ENCODE results near the gene CCDC61.

Gene CCDC61, protein sequence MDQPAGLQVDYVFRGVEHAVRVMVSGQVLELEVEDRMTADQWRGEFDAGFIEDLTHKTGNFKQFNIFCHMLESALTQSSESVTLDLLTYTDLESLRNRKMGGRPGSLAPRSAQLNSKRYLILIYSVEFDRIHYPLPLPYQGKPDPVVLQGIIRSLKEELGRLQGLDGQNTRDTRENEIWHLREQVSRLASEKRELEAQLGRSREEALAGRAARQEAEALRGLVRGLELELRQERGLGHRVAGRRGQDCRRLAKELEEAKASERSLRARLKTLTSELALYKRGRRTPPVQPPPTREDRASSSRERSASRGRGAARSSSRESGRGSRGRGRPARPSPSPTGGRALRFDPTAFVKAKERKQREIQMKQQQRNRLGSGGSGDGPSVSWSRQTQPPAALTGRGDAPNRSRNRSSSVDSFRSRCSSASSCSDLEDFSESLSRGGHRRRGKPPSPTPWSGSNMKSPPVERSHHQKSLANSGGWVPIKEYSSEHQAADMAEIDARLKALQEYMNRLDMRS

GRCh38 chr19:45994998-45995714 is at the start of gene CCDC61:
Gene CCDC61, plus strand, starts transcription at chr19:45995467. Its CDS starts 7,552 bp downstream, at chr19:46003019.
- peak within 1 kb of the TSS; percentile 91 for H3K4me3 ChIP-seq (ENCODE audit: low read depth, low read length)

GRCh38 chr19:45947926-45948325 is 47.3 kb upstream of the CCDC61 start:
- no peak overlapping the region for H3K4me3 ChIP-seq (ENCODE audit: low read depth, low read length)

DNA sequence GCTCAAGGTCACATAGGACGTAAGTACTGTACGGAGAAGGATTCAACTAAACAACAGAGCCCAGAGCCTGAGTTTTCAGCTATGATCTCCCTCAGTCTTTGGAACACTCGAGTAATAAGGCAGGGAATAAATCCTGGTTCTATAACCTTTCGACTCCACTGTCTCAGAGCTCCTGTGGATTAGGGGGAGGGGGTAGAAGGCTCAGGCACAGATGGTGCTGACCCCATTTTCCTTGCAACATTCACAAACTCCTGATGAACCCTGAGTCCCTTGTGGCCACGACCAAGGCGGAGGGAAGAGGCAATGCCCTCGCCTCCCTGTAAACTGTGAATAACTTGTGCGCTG is 43.0 kb upstream of the CCDC61 start:
- H3K4me3 ChIP-seq (ENCODE audit: low read depth, low read length) = no peak overlapping the region

GRCh38 chr19:45952686-45953505 is 42.4 kb upstream of the CCDC61 start:
- peak overlapping the region; percentile 70 for H3K4me3 ChIP-seq (ENCODE audit: low read depth, low read length)

DNA sequence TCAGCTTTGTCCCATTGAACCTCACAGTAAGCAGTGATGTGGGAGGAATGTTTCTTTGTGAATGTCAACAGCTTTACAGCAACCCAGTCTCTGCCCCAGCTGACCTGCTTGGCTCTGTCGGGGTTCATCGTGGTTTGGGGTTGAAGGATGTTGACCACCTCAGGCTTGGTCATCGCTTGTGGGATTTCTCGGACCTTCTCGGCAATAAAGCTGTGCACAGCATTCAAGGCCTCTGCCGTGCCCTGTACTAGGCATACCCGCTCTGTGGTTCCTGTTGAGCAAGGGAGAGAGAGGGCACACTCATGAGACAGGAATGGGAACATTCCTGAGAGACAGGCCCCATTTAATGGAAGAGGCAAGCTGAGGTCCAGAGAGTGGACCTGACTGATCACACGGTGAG is 41.6 kb upstream of the CCDC61 start:
- no peak overlapping the region for H3K4me3 ChIP-seq (ENCODE audit: low read depth, low read length)

DNA sequence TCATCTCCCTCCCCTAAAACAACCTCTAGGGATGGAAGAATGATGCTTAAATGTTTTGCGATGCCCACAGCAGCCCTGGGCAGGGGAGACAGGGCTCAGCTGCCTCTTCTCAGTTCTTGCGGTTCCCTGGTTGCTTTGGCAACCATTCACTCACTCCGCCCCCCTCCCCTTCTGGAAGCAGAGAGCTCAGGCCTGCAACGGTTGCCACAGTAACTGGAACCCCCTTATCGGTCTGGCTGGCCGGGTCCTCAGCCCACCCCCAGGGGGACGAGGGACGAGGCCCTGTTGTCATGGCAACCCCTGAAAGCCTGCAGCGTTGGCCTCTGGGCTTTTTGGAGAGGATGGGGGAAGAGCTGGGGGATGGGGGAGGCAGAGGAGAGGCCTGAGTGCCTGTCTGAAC is 41.1 kb upstream of the CCDC61 start:
- no peak overlapping the region for H3K4me3 ChIP-seq (ENCODE audit: low read depth, low read length)

- H3K4me3 ChIP-seq (ENCODE audit: low read depth, low read length) = no peak overlapping the region
Measured at GRCh38 chr19:45955905-45956608, 39.2 kb upstream of the CCDC61 start.

GRCh38 chr19:45958320-45958719 is 36.9 kb upstream of the CCDC61 start:
- no peak overlapping the region for H3K4me3 ChIP-seq (ENCODE audit: low read depth, low read length)

DNA sequence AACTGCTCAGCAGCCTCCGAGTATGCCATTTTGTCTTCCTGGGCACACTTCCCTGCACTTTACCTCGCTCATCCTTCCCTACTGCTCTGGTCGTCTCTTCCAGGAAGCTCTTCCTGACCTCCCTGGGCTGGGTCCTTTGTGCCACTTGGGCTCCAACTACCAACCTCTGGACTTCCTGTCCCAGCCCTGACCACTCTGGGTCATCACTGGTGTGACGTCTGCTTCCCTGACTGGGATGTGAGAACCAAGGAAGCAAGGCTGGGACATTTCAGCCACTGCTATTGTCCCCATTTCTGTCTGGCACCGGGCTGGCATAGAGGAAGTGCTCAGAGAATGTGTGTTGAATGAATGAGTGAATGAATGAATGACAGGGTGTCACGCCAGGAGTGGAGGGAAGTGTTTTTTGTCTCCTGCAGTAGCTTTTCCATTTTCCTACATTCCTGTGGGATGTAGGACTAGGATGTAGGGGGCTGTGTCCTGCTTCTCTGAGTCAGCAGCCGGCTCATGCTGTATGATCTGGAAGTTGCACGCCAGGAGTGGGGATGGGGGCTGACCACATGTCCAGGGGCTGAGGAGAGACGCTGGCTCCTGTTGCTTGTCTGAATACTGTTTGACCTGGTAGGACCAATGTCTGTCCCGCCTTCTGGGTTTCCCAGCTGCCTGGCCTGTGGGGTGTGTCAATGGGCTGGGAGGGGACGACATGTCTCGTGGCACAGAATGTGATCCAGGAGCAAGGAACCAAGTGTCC is 36.3 kb upstream of the CCDC61 start:
- no peak overlapping the region for H3K4me3 ChIP-seq (ENCODE audit: low read depth, low read length)

DNA sequence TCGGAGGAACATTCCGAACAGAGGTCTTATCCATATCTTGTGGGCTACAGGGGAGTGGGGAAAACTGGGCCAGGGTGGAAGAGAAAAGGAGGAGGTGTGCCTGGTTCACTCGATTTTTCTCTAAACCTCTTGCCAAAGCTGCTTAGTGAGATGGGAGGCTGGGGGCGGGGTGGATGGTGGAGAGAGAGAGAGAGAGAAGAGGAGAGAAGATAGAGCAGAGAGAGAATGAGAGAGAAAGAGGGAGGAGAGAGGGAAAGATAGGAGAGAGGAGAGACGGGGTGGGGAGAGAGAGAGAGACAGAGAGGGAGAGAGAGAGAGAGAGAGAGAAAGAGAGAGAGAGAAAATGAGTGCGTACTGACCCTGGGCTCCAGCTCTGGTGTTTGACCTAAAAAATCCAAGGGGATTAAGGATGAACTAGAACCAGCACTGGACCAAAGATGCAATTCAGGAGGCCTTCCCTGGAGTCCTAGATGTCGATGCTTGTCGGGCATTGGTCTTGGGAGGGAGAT is 35.7 kb upstream of the CCDC61 start:
- H3K4me3 ChIP-seq (ENCODE audit: low read depth, low read length) = no peak overlapping the region

DNA sequence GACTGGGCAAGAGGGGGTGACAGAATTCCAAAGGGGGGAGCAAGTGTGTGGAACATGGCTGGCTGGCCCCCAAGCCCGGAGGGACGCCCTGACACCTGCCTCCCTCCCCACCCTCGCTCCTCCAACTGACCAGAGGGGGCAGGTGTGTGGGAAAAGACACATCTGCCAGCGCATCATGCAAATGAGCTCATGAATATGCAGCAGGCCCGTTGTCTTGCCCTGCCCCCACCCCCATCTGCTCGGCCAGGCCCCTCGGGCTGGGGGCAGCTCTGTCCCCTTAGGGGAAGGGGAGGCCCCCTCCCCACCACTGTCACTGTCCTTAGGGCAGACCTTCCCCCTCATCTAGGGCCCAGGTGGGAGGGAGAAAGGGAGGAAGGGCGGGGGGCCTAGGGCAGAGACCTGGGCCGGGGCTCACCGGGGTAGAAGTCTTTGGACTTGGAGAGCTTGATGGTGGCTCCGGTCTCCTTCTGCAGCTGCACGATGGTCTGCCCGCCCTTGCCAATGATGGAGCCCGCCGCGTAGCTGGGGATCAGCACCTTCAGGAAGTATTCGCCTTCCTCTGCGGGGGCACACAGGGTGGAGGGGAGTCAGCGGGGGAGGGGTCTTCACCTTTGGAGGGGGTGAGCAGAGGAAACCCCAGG is 34.6 kb upstream of the CCDC61 start:
- no peak overlapping the region for H3K4me3 ChIP-seq (ENCODE audit: low read depth, low read length)

DNA sequence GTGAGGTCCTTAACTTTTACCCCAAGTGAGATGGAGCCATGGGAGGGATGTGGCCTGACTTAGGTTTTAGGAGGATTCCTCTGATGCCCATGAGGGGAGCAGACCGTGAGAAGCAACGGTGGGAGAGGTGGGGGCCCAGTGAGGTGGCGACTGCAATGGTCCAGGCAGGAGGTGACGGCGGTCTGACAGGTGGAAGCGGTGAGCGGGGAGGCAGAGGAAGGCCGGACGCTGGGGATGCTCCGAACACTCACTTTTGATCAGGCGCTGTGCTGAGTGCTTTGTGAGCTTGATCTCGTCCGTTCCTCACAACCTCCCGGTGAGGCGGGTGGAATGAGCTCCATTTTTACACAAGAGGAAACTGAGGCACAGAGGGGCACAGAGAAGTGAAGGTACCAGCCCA is 33.2 kb upstream of the CCDC61 start:
- H3K4me3 ChIP-seq (ENCODE audit: low read depth, low read length) = no peak overlapping the region

- no peak overlapping the region for H3K4me3 ChIP-seq (ENCODE audit: low read depth, low read length)
Measured at GRCh38 chr19:45967246-45967645, 28.0 kb upstream of the CCDC61 start.

- H3K4me3 ChIP-seq (ENCODE audit: low read depth, low read length) = no peak overlapping the region
Measured at GRCh38 chr19:45968626-45969025, 26.6 kb upstream of the CCDC61 start.

- H3K4me3 ChIP-seq (ENCODE audit: low read depth, low read length) = no peak overlapping the region
Measured at GRCh38 chr19:45969676-45970075, 25.6 kb upstream of the CCDC61 start.

DNA sequence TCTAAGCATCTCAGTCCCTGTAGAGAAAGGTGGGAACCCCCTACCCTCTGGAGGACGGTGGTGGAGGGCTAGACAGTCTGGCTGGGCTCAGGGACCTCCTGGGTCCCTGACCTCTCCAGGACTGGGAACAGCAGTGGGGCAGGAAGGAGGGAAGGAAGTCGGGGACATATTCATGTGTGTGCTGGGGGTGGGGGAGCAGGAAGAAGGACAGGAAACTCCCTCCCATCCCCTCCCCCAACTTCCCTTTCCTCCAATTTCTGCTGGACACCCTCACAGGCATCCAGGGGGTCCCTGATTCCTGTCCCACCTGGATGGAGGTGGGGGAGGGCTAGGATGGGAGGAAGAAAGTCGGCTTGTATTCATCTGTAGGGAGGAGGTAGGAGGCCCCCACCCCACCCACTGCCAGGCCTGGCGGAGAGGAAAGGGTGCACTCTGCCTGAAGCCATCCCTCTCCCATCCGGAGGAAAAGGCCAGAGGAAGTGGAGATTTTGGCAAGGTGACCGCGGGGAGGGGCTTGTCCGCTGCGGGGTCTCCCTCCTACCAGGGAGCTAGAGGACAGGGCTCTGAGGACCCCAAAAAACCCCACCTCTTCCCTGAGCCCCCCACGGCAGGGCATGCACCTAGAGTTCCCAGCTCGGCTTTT is 23.9 kb upstream of the CCDC61 start:
- no peak overlapping the region for H3K4me3 ChIP-seq (ENCODE audit: low read depth, low read length)

DNA sequence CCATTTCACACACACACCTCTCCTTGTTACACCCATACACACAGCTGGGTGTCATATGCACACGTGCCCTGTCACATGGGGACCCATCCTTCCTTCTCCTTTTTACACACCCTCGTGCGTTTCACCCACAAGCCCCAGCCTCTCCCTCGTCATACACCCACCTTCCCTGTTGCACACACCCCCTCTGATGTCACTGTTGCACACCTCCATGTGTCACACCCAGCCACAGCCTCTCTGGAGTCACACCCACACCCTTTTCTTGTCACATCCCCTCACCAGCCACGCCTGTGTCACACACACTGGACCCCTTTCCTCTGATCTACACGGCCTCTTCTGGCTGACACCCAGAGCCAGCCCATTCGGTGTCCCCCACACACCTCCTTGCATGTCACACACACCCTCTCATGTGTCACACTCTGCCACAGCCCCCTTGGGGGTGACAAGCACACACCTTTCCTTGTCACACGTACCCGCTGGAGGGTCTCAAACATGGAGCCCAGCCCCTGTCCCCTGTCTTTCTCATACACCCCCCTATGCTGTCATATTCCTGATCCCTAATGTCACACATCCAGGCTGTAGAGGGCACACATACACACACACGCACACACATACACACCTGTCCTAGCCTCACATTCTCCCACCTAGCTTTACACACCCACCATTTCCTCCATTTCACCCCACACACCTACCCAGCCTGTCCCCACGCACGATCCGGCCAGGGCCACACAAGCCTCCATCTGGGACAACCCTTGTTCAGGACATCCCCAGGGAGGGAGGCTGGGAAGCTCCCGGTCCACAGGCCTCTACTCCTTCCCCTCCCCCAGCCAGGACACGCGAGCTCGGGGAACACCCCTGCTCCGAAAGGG is 23.0 kb upstream of the CCDC61 start:
- H3K4me3 ChIP-seq (ENCODE audit: low read depth, low read length) = peak overlapping the region; percentile 14
